Measurements from ENCODE around the gene BCAS3.

DNA sequence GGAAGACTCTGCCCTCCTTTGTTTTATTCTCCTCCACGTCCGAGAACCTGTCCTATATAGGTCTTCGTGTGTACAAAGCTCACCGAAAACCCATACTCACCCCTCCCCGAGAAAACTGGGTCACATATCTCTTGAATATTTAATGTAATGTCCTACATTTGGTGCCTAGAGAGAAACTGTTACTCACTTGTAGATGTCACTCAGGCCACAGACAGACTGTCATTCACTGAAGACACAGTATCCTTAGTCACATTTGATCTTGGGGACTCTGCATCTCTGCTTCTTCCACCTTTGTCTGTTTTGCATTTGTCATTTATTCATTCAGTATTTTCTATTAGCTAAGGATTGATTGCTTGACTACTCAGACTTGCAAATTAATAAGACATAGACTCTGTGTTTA lies 590.2 kb downstream of the BCAS3 start:
- TF ChIP-seq POLR2A (IDR thresholded peaks at IDR 0.05) (no peak), CTCF (IDR thresholded peaks at IDR 0.05) (no peak)

Measured in heart left ventricle (tissue), 13 donors.